ENCODE measurements around the gene CDHR3.
A peak's percentile ranks its signal among the peaks of the same experiment; 100 is the strongest.

Gene CDHR3

GRCh38 chr7:106016331-106016730, 53.3 kb downstream of the CDHR3 start:
- Histone ChIP-seq H3K9ac (ENCODE audit: low read length) (no peak overlapping the region), H3K4me3 (ENCODE audit: low read length) (no peak overlapping the region), H3K27me3 (replicated peaks; ENCODE audit: control insufficient read depth, insufficient read depth, low read length) (no peaks in the 10 kb centered on the region), H3K9me3 (ENCODE audit: control insufficient read depth, low read length) (no peaks in the 10 kb centered on the region), H3K4me1 (ENCODE audit: control insufficient read depth, insufficient read depth, low read length) (peaks cover 6% of the 10 kb centered on the region), H3K36me3 (ENCODE audit: control insufficient read depth, insufficient read depth, low read length, severe bottlenecking) (no peaks in the 10 kb centered on the region)
- DNase-seq (ENCODE audit: low read depth): peak; percentile 25

GRCh38 chr7:106017657-106018056, 54.6 kb downstream of the CDHR3 start:
- Histone ChIP-seq H3K4me3 (ENCODE audit: low read length) (no peak overlapping the region), H3K9me3 (ENCODE audit: control insufficient read depth, low read length) (no peaks in the 10 kb centered on the region), H3K36me3 (ENCODE audit: control insufficient read depth, insufficient read depth, low read length, severe bottlenecking) (no peaks in the 10 kb centered on the region), H3K4me1 (ENCODE audit: control insufficient read depth, insufficient read depth, low read length) (peaks cover 6% of the 10 kb centered on the region), H3K9ac (ENCODE audit: low read length) (no peak overlapping the region), H3K27me3 (replicated peaks; ENCODE audit: control insufficient read depth, insufficient read depth, low read length) (no peaks in the 10 kb centered on the region)
- DNase-seq (ENCODE audit: low read depth): no peak

GRCh38 chr7:106018566-106019469, 55.8 kb downstream of the CDHR3 start:
- Histone ChIP-seq H3K36me3 (ENCODE audit: control insufficient read depth, insufficient read depth, low read length, severe bottlenecking) (no peaks in the 10 kb centered on the region), H3K9me3 (ENCODE audit: control insufficient read depth, low read length) (no peaks in the 10 kb centered on the region), H3K9ac (ENCODE audit: low read length) (no peak overlapping the region), H3K27me3 (replicated peaks; ENCODE audit: control insufficient read depth, insufficient read depth, low read length) (no peaks in the 10 kb centered on the region), H3K4me1 (ENCODE audit: control insufficient read depth, insufficient read depth, low read length) (peaks cover 6% of the 10 kb centered on the region), H3K4me3 (ENCODE audit: low read length) (no peak overlapping the region)
- DNase-seq (ENCODE audit: low read depth): no peak

DNA sequence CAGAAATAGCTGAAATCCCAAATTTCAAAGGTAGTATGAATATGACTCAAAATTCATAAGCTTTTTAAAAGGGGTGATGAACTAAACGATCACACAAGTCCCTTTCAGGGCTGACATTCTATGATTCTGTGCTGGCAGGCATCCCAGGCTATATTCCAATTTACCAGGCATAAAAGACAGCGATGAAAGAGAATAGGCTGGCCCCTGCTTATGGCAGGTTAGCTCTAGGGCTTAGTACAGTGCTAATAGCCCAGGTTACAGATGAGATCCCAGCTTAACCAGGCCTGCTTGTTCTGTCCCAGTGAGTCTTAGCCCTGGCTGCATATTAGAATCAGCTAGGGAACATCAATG, 56.4 kb downstream of the CDHR3 start:
- no peaks in the 10 kb centered on the region for H3K9me3 ChIP-seq (ENCODE audit: control insufficient read depth, low read length)
- no peak overlapping the region for H3K9ac ChIP-seq (ENCODE audit: low read length)
- peaks cover 6% of the 10 kb centered on the region for H3K4me1 ChIP-seq (ENCODE audit: control insufficient read depth, insufficient read depth, low read length)
- no peaks in the 10 kb centered on the region for H3K27me3 ChIP-seq (replicated peaks; ENCODE audit: control insufficient read depth, insufficient read depth, low read length)
- DNase-seq (ENCODE audit: low read depth): no peak
- H3K4me3 ChIP-seq (ENCODE audit: low read length): no peak overlapping the region
- H3K36me3 ChIP-seq (ENCODE audit: control insufficient read depth, insufficient read depth, low read length, severe bottlenecking): no peaks in the 10 kb centered on the region

DNA sequence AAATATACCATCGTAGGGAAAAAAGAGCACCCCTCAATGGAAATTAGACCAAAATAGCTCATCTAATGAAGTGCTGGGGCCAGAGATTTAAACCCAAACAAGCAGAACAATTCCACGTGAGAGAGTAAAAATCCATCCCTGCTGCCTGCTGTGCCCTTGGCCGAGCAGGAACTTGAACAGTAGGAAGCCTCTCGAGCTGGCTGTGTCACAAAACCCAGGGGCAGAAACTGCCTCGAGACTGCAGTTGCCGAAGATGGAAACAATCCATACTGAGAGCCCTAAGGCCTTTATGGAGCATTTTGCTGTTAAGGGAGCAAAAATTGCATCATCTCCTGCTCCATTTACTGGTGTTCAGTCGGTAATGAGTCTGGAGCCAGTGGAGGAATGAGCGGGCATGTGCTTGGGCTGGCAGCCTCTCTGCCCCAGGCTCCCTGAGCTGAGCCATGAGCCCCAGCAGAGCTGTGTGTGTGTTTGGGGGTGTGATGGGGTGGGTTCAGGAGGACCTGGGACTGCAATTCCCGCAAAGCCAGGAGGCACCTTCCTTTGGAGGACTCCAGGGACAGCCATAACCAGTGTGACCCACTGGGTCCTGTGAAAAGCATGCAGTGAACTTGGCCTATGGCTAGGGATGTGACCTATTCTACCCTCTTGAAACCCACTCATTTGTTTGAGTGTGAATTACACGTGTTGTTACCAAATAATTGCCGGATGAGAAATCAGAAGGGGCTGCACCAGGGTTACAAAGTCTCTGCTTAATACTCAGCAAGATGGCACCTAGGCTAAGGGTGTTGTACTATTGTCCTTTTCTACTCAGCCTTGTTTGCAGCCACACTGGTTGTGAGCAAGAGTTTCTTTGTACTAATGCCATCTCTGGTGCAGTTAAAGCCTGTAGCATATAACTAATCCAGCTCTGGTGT, 58.3 kb downstream of the CDHR3 start:
- H3K27me3 ChIP-seq (replicated peaks; ENCODE audit: control insufficient read depth, insufficient read depth, low read length): no peaks in the 10 kb centered on the region
- no peak overlapping the region for H3K4me3 ChIP-seq (ENCODE audit: low read length)
- no peaks in the 10 kb centered on the region for H3K36me3 ChIP-seq (ENCODE audit: control insufficient read depth, insufficient read depth, low read length, severe bottlenecking)
- no peaks in the 10 kb centered on the region for H3K9me3 ChIP-seq (ENCODE audit: control insufficient read depth, low read length)
- no peak for DNase-seq (ENCODE audit: low read depth)
- H3K4me1 ChIP-seq (ENCODE audit: control insufficient read depth, insufficient read depth, low read length): peaks cover 2% of the 10 kb centered on the region
- H3K9ac ChIP-seq (ENCODE audit: low read length): no peak overlapping the region

DNA sequence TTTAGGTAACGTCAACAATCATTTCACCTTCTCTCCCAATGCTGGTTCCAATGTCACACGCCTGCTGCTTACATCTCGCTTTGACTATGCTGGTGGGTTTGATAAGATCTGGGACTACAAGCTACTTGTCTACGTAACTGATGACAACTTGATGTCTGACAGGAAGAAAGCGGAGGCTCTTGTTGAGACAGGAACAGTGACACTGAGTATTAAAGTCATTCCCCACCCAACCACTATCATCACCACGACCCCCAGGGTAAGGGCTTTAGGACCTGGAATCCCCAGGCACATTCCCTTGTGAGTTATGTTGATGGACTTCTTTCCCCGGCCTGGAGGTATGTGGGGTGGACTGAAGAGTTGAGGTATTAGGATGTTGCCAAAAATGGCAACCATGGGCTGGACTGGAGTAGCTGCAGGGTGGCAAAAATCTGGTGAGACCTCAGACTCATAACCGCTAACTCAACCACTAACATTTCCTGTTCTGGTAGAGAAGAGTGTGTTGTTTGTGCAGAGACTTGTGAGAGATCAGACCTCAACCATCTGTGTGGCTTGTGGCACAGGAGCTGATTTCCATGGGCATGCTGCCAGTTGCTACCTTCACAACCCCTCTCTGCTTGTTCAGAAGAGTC, 59.2 kb downstream of the CDHR3 start:
- Histone ChIP-seq H3K9ac (ENCODE audit: low read length) (no peak overlapping the region), H3K27me3 (replicated peaks; ENCODE audit: control insufficient read depth, insufficient read depth, low read length) (no peaks in the 10 kb centered on the region), H3K36me3 (ENCODE audit: control insufficient read depth, insufficient read depth, low read length, severe bottlenecking) (no peaks in the 10 kb centered on the region), H3K4me3 (ENCODE audit: low read length) (no peak overlapping the region), H3K9me3 (ENCODE audit: control insufficient read depth, low read length) (no peaks in the 10 kb centered on the region), H3K4me1 (ENCODE audit: control insufficient read depth, insufficient read depth, low read length) (no peaks in the 10 kb centered on the region)
- DNase-seq (ENCODE audit: low read depth): no peak

DNA sequence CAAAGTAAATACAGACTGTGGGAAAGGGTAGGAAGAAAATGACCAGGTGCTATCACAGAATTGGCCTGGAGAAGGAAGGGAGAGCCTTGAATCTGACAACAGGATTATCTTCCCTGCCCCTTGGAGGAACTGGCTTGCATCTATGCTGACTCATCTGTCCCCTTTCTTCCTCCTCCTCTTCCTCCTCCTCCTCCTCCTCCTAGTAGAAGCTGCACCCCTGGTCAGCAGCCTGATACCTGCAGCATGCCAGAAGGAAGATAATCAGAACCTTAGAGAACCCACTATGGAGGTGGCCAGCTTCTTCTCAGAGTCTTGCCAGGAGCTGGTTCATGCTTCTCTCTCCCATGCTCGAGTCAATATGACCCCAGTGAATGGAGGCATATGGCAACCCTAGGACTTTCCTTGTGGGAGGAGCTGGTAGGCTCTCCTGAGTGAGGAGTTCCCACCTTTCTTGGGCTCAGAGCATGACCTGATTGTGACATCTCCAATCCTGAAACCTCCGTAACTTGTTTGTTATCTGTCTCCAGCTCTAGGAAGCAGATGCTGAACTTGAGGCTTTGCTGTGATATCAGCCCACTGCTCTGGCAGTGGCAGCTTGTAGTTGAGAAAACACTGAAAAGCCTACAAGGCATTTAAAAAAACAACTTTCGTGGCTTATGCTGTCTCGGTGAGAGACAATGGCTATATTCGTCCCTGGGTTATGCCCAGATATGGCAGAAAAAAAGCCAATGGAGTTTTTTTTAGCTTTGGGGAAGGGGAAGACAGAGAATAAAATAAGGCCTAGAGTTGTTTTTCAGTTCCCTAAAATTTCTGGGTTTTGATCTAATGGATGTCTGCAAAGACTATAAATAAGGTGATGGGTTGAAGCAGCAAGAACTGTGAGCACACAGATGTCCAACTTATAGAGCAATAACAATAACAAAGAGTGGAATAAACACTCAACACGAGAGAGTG, 60.6 kb downstream of the CDHR3 start:
- Histone ChIP-seq H3K36me3 (ENCODE audit: control insufficient read depth, insufficient read depth, low read length, severe bottlenecking) (no peaks in the 10 kb centered on the region), H3K9ac (ENCODE audit: low read length) (no peak overlapping the region), H3K9me3 (ENCODE audit: control insufficient read depth, low read length) (no peaks in the 10 kb centered on the region), H3K4me1 (ENCODE audit: control insufficient read depth, insufficient read depth, low read length) (no peaks in the 10 kb centered on the region), H3K4me3 (ENCODE audit: low read length) (no peak overlapping the region), H3K27me3 (replicated peaks; ENCODE audit: control insufficient read depth, insufficient read depth, low read length) (no peaks in the 10 kb centered on the region)
- no peak for DNase-seq (ENCODE audit: low read depth)

GRCh38 chr7:106026101-106026500, 63.0 kb downstream of the CDHR3 start:
- no peak for DNase-seq (ENCODE audit: low read depth)
- peaks cover 3% of the 10 kb centered on the region for H3K27me3 ChIP-seq (replicated peaks; ENCODE audit: control insufficient read depth, insufficient read depth, low read length)
- H3K4me3 ChIP-seq (ENCODE audit: low read length): no peak overlapping the region
- no peak overlapping the region for H3K9ac ChIP-seq (ENCODE audit: low read length)
- no peaks in the 10 kb centered on the region for H3K36me3 ChIP-seq (ENCODE audit: control insufficient read depth, insufficient read depth, low read length, severe bottlenecking)
- H3K4me1 ChIP-seq (ENCODE audit: control insufficient read depth, insufficient read depth, low read length): no peaks in the 10 kb centered on the region
- H3K9me3 ChIP-seq (ENCODE audit: control insufficient read depth, low read length): no peaks in the 10 kb centered on the region

DNA sequence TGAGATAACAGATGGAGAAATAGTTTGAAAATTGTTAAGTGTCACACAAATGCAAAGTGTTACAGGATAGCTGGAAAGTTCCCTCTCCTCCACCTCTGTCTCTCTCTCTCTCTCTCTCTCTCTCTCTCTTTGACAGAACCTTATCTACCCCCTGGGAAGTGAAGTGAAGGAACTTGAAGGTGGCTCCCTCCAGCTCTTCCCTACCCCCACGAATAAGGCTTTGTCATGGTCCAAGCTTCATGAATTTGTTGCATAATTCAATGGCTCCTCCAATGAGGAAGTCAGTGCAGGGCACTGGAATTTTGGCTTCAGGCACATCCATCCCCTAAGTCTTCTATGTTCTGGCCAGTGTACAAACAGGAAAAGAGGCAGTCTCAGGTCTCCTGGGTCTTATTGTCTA, 66.4 kb downstream of the CDHR3 start:
- no peak overlapping the region for H3K4me3 ChIP-seq (ENCODE audit: low read length)
- H3K36me3 ChIP-seq (ENCODE audit: control insufficient read depth, insufficient read depth, low read length, severe bottlenecking): no peaks in the 10 kb centered on the region
- no peak for DNase-seq (ENCODE audit: low read depth)
- H3K4me1 ChIP-seq (ENCODE audit: control insufficient read depth, insufficient read depth, low read length): no peaks in the 10 kb centered on the region
- H3K9me3 ChIP-seq (ENCODE audit: control insufficient read depth, low read length): peaks cover 9% of the 10 kb centered on the region
- H3K27me3 ChIP-seq (replicated peaks; ENCODE audit: control insufficient read depth, insufficient read depth, low read length): peaks cover 3% of the 10 kb centered on the region
- H3K9ac ChIP-seq (ENCODE audit: low read length): no peak overlapping the region

- Histone ChIP-seq H3K9me3 (ENCODE audit: control insufficient read depth, low read length) (peaks cover 9% of the 10 kb centered on the region), H3K4me1 (ENCODE audit: control insufficient read depth, insufficient read depth, low read length) (no peaks in the 10 kb centered on the region), H3K27me3 (replicated peaks; ENCODE audit: control insufficient read depth, insufficient read depth, low read length) (peaks cover 3% of the 10 kb centered on the region), H3K9ac (ENCODE audit: low read length) (no peak overlapping the region), H3K36me3 (ENCODE audit: control insufficient read depth, insufficient read depth, low read length, severe bottlenecking) (no peaks in the 10 kb centered on the region), H3K4me3 (ENCODE audit: low read length) (no peak overlapping the region)
- DNase-seq (ENCODE audit: low read depth): no peak
Measured at GRCh38 chr7:106029941-106030340, 66.9 kb downstream of the CDHR3 start.
